Activated CD4-positive, alpha-beta T cell treated with anti-CD3 and anti-CD28 coated beads, Interleukin-2, amount 10 ng/mL, durations not matched to agents 24 days and 14 days (primary cell): ENCODE measurements around the gene NUFIP2. TPM values are rescaled to one million over a fixed set of nuclear protein-coding genes. Genes with fewer than 3 reads are reported as not detected.
"Not testable (repeated sequence)": the region's sequence is repeated elsewhere in the genome, so short reads cannot be mapped to it uniquely, and the experiment has no call there.

Experiments
- DNase-seq: peaks from one replicate; pipeline ENCODE4 v3.0.0; 2022
- H3K27ac Mint-ChIP-seq: one replicate; pipeline ENCODE4 v1.8.0; 2022; ENCODE audit warnings: mild to moderate bottlenecking, mixed read lengths
- H3K27me3 Mint-ChIP-seq: one replicate; pipeline ENCODE4 v1.8.0; 2022; ENCODE audit warnings: mixed read lengths
- H3K36me3 Mint-ChIP-seq: one replicate; pipeline ENCODE4 v1.8.0; 2022; ENCODE audit warnings: low read depth, mild to moderate bottlenecking, mixed read lengths
- H3K4me1 Mint-ChIP-seq: one replicate; pipeline ENCODE4 v1.8.0; 2021; ENCODE audit warnings: mixed read lengths
- H3K4me3 Mint-ChIP-seq: one replicate; pipeline ENCODE4 v1.8.0; 2022; ENCODE audit warnings: mild to moderate bottlenecking, moderate library complexity, mixed read lengths
- H3K9me3 Mint-ChIP-seq: one replicate; pipeline ENCODE4 v1.8.0; 2021; ENCODE audit warnings: mixed read lengths
- intact Hi-C: fragments of 100-400 bp; cut with micrococcal nuclease; formaldehyde crosslinking; loops from one replicate; pipeline ENCODE4 v1.15.1; 2023
- total RNA-seq: library from RNA; stranded (reverse); gene quantifications from 2 replicates; pipeline ENCODE4 v1.2.3, GENCODE V29; 2022

NUFIP2 gene
- total RNA-seq, 1 donor from 2014 or later: 89.7 TPM

GRCh38 chr17:29240968-29241963 is 52.7 kb downstream of the NUFIP2 start:
- Mint-ChIP-seq H3K36me3 (no peaks in the 10 kb centered on the region), H3K27ac (peak overlapping the region; percentile 61), H3K4me1 (peaks cover 10% of the 10 kb centered on the region), H3K9me3 (no peaks in the 10 kb centered on the region), H3K4me3 (no peak overlapping the region), H3K27me3 (peaks cover 1% of the 10 kb centered on the region)
- intact Hi-C loops: no loop called here
- DNase-seq: no peak

GRCh38 chr17:29240477-29240876 is 53.5 kb downstream of the NUFIP2 start:
- peaks cover 10% of the 10 kb centered on the region for H3K4me1 Mint-ChIP-seq
- intact Hi-C loops: no loop called here
- no peak overlapping the region for H3K4me3 Mint-ChIP-seq
- H3K9me3 Mint-ChIP-seq: no peaks in the 10 kb centered on the region
- peak overlapping the region; percentile 10 for H3K27ac Mint-ChIP-seq
- no peak for DNase-seq
- peaks cover 3% of the 10 kb centered on the region for H3K27me3 Mint-ChIP-seq
- no peaks in the 10 kb centered on the region for H3K36me3 Mint-ChIP-seq

GRCh38 chr17:29238133-29238850 is 55.7 kb downstream of the NUFIP2 start:
- Mint-ChIP-seq H3K4me3 (no peak overlapping the region), H3K27ac (no peak overlapping the region)
- intact Hi-C loops: no loop called here

GRCh38 chr17:29237476-29238132 is 56.3 kb downstream of the NUFIP2 start:
- intact Hi-C loops: no loop called here
- peaks cover 10% of the 10 kb centered on the region for H3K4me1 Mint-ChIP-seq
- no peaks in the 10 kb centered on the region for H3K36me3 Mint-ChIP-seq
- H3K27ac Mint-ChIP-seq: no peak overlapping the region
- no peaks in the 10 kb centered on the region for H3K9me3 Mint-ChIP-seq
- no peak overlapping the region for H3K4me3 Mint-ChIP-seq
- peaks cover 6% of the 10 kb centered on the region for H3K27me3 Mint-ChIP-seq
- no peak for DNase-seq

More at GRCh38 chr17:29238133-29238850, 55.7 kb downstream of the NUFIP2 start:
- Mint-ChIP-seq H3K36me3 (no peaks in the 10 kb centered on the region), H3K9me3 (no peaks in the 10 kb centered on the region), H3K4me1 (peaks cover 10% of the 10 kb centered on the region), H3K27me3 (peaks cover 6% of the 10 kb centered on the region)
- no peak for DNase-seq

- Mint-ChIP-seq H3K4me3 (no peak overlapping the region), H3K4me1 (peaks cover 7% of the 10 kb centered on the region), H3K27ac (no peak overlapping the region), H3K27me3 (peaks cover 6% of the 10 kb centered on the region), H3K9me3 (no peaks in the 10 kb centered on the region), H3K36me3 (no peaks in the 10 kb centered on the region)
- no peak for DNase-seq
- intact Hi-C loops: no loop called here
These were observed 58.0 kb downstream of the NUFIP2 start for GRCh38 chr17:29235904-29236303.

- DNase-seq, intact Hi-C loops, H3K4me3 Mint-ChIP-seq, H3K27me3 Mint-ChIP-seq, H3K9me3 Mint-ChIP-seq, H3K36me3 Mint-ChIP-seq, H3K27ac Mint-ChIP-seq, H3K4me1 Mint-ChIP-seq: not testable (repeated sequence)
These were observed 59.0 kb downstream of the NUFIP2 start for GRCh38 chr17:29234972-29235371.

GRCh38 chr17:29233301-29233700 is 60.6 kb downstream of the NUFIP2 start:
- peaks cover 12% of the 10 kb centered on the region for H3K27me3 Mint-ChIP-seq
- no peak overlapping the region for H3K4me3 Mint-ChIP-seq
- intact Hi-C loops: no loop called here
- H3K4me1 Mint-ChIP-seq: no peaks in the 10 kb centered on the region
- H3K9me3 Mint-ChIP-seq: no peaks in the 10 kb centered on the region
- H3K27ac Mint-ChIP-seq: no peak overlapping the region
- no peaks in the 10 kb centered on the region for H3K36me3 Mint-ChIP-seq
- no peak for DNase-seq

- no peak overlapping the region for H3K27ac Mint-ChIP-seq
- peaks cover 2% of the 10 kb centered on the region for H3K4me1 Mint-ChIP-seq
- peaks cover 4% of the 10 kb centered on the region for H3K27me3 Mint-ChIP-seq
- DNase-seq: no peak
- intact Hi-C loops: no loop called here
- H3K4me3 Mint-ChIP-seq: no peak overlapping the region
- H3K36me3 Mint-ChIP-seq: no peaks in the 10 kb centered on the region
- no peaks in the 10 kb centered on the region for H3K9me3 Mint-ChIP-seq
These were observed 68.6 kb downstream of the NUFIP2 start for GRCh38 chr17:29225396-29225795.

DNA sequence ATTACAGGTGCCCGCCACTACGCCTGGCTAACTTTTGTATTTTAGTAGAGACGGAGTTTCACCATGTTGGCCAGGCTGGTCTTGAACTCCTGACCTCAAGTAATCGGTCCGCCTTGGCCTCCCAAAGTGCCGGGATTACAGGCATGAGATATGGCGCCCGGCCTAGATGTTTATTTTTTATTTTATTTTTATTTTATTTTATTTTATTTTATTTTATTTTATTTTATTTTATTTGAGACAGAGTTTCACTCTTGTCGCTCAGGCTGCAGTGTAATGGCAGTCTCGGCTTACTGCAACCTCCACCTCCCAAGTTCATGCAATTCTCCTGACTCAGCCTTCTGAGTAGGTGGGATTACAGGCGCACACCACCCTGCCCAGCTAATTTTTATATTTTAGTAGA is 72.6 kb downstream of the NUFIP2 start:
- intact Hi-C loops, DNase-seq: not testable (repeated sequence)

DNA sequence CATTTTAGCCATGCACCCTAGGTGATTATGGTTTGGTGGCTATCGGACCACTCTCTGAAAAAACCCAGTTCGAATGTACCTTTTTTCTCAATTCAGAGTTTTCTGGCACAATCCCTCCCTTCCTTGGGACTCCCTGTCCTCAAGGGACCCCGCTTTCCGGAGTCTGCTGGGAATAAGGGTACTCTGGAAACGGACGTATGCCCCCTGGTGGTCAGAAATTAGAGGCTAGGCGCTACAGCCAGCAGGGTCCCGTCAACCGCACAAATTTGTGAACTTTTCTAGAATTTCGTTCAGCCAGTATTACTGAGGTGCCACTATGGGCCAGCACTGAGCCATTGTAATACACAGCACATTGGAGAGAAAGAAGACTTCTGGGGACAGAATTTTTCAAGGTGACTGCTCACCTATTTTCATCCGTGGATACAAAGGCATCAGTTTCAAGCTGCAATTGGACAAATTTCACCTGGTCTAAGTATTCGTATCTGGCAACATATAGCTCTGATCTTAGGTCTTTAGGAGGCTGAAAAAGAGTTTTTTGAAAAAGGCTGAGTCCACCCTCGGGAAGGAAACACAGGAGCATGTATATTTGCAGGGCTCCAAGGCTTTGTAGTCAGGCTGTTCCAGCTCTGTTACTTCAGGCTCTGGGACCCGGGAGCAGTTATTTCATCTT is 74.4 kb downstream of the NUFIP2 start:
- intact Hi-C loops: loop anchor here (1.0 kb wide), 1 partner anchor 70 kb away; no protein-coding TSS in a partner anchor
- H3K27ac Mint-ChIP-seq: no peak overlapping the region
- DNase-seq: peak; percentile 92
- H3K9me3 Mint-ChIP-seq: no peaks in the 10 kb centered on the region
- no peak overlapping the region for H3K4me3 Mint-ChIP-seq
- H3K27me3 Mint-ChIP-seq: peaks cover 5% of the 10 kb centered on the region
- H3K4me1 Mint-ChIP-seq: peaks cover 4% of the 10 kb centered on the region
- H3K36me3 Mint-ChIP-seq: no peaks in the 10 kb centered on the region

More for the DNA sequence above, 72.6 kb downstream of the NUFIP2 start:
- H3K36me3 Mint-ChIP-seq, H3K4me1 Mint-ChIP-seq, H3K27ac Mint-ChIP-seq, H3K27me3 Mint-ChIP-seq, H3K4me3 Mint-ChIP-seq, H3K9me3 Mint-ChIP-seq: not testable (repeated sequence)

- Mint-ChIP-seq H3K9me3 (no peaks in the 10 kb centered on the region), H3K36me3 (no peaks in the 10 kb centered on the region), H3K27me3 (peaks cover 5% of the 10 kb centered on the region), H3K4me1 (peaks cover 4% of the 10 kb centered on the region), H3K27ac (no peak overlapping the region), H3K4me3 (no peak overlapping the region)
- intact Hi-C loops: no loop called here
- DNase-seq: no peak
These were observed 77.1 kb downstream of the NUFIP2 start for GRCh38 chr17:29216856-29217255.

DNA sequence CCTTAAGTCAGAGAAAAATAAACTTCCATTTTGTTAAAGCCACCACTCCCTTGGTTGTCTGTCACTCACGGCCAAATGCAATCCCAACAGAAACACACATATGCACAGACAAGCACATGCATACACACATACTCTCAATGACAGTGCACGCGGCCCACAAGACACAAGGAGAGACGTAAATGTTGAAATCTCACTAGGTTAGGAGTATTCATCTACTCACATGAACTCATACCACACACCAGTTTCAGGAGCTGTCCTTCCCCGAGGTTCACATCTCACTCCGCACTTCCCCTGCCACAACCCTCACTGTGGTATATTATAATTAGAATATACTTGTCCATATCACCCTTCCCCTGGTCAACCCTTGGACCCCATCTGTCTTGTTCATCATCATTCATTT is 77.8 kb downstream of the NUFIP2 start:
- H3K4me3 Mint-ChIP-seq: no peak overlapping the region
- intact Hi-C loops: no loop called here
- H3K36me3 Mint-ChIP-seq: no peaks in the 10 kb centered on the region
- H3K27ac Mint-ChIP-seq: no peak overlapping the region
- DNase-seq: no peak
- H3K9me3 Mint-ChIP-seq: no peaks in the 10 kb centered on the region
- peaks cover 5% of the 10 kb centered on the region for H3K27me3 Mint-ChIP-seq
- H3K4me1 Mint-ChIP-seq: peaks cover 4% of the 10 kb centered on the region

DNA sequence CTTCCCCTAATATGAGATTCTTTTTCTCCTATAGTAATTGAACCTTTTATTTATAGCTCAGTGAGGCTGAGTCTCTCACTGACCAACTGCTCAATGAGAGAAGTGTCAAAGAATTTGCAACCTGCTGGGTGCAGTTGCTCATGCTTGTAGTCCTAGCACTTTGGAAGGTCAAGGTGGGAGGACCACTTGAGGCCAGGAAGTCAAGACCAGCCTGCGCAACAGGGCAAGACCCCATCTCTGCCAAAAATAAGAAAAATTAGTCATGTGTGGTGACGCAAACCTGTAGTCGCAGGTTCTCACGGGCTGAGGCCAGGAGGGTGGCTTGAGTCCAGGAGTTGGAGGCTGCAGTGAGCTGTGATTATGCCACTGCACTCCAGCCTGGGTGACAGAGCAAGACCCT is 78.2 kb downstream of the NUFIP2 start:
- Mint-ChIP-seq H3K36me3 (no peaks in the 10 kb centered on the region), H3K4me1 (peaks cover 4% of the 10 kb centered on the region), H3K27me3 (peaks cover 5% of the 10 kb centered on the region), H3K4me3 (no peak overlapping the region), H3K27ac (no peak overlapping the region), H3K9me3 (no peaks in the 10 kb centered on the region)
- no peak for DNase-seq
- intact Hi-C loops: no loop called here
